ENCODE results near the gene UGCG.

Gene UGCG

GRCh38 chr9:111970827-111971226 lies 74.2 kb downstream of the UGCG start:
- no peaks in the 10 kb centered on the region for H3K27me3 ChIP-seq (ENCODE audit: control insufficient read depth, insufficient read depth, low read length)
- H3K4me3 ChIP-seq (ENCODE audit: low read depth, low read length): no peak overlapping the region
- H3K36me3 ChIP-seq (ENCODE audit: control insufficient read depth, insufficient read depth, low read length): no peaks in the 10 kb centered on the region
- H3K9me3 ChIP-seq (ENCODE audit: control insufficient read depth, insufficient read depth, low read length): no peaks in the 10 kb centered on the region
- H3K9ac ChIP-seq (ENCODE audit: low read depth, low read length): no peak overlapping the region
- H3K4me1 ChIP-seq (ENCODE audit: control insufficient read depth, insufficient read depth, low read length): no peaks in the 10 kb centered on the region

GRCh38 chr9:111974092-111974681 lies 77.6 kb downstream of the UGCG start:
- Histone ChIP-seq H3K9ac (ENCODE audit: low read depth, low read length) (no peak overlapping the region), H3K4me3 (ENCODE audit: low read depth, low read length) (no peak overlapping the region), H3K27me3 (ENCODE audit: control insufficient read depth, insufficient read depth, low read length) (no peaks in the 10 kb centered on the region), H3K36me3 (ENCODE audit: control insufficient read depth, insufficient read depth, low read length) (no peaks in the 10 kb centered on the region), H3K4me1 (ENCODE audit: control insufficient read depth, insufficient read depth, low read length) (no peaks in the 10 kb centered on the region), H3K9me3 (ENCODE audit: control insufficient read depth, insufficient read depth, low read length) (no peaks in the 10 kb centered on the region)

GRCh38 chr9:111975709-111976108 lies 79.1 kb downstream of the UGCG start:
- H3K9me3 ChIP-seq (ENCODE audit: control insufficient read depth, insufficient read depth, low read length): no peaks in the 10 kb centered on the region
- no peaks in the 10 kb centered on the region for H3K36me3 ChIP-seq (ENCODE audit: control insufficient read depth, insufficient read depth, low read length)
- H3K4me1 ChIP-seq (ENCODE audit: control insufficient read depth, insufficient read depth, low read length): no peaks in the 10 kb centered on the region
- H3K27me3 ChIP-seq (ENCODE audit: control insufficient read depth, insufficient read depth, low read length): no peaks in the 10 kb centered on the region
- no peak overlapping the region for H3K9ac ChIP-seq (ENCODE audit: low read depth, low read length)
- no peak overlapping the region for H3K4me3 ChIP-seq (ENCODE audit: low read depth, low read length)

- no peak overlapping the region for H3K9ac ChIP-seq (ENCODE audit: low read depth, low read length)
- H3K9me3 ChIP-seq (ENCODE audit: control insufficient read depth, insufficient read depth, low read length): no peaks in the 10 kb centered on the region
- H3K4me3 ChIP-seq (ENCODE audit: low read depth, low read length): no peak overlapping the region
These were observed 82.0 kb downstream of the UGCG start for GRCh38 chr9:111978616-111979015.

DNA sequence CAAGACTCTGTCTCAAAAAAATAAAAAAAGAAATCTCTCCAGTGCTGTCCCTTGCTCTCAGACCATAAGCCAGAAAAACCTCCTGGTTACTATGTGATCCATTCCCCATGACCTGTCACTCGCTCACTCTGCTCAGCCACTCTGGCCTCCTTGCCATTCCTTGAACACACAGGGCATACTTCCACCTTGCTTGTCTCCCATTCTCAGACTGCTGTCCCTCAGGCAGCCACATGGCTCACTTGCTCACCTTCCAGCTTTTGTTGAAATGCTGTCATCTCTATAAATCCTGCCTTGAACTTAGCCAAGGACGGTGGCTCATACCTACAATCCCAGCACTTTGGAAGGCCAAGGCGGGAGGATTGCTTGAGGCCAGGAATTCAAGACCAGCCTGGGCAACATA lies 82.9 kb downstream of the UGCG start:
- no peak overlapping the region for H3K4me3 ChIP-seq (ENCODE audit: low read depth, low read length)
- no peaks in the 10 kb centered on the region for H3K27me3 ChIP-seq (ENCODE audit: control insufficient read depth, insufficient read depth, low read length)
- H3K4me1 ChIP-seq (ENCODE audit: control insufficient read depth, insufficient read depth, low read length): no peaks in the 10 kb centered on the region
- H3K9ac ChIP-seq (ENCODE audit: low read depth, low read length): no peak overlapping the region
- no peaks in the 10 kb centered on the region for H3K9me3 ChIP-seq (ENCODE audit: control insufficient read depth, insufficient read depth, low read length)
- no peaks in the 10 kb centered on the region for H3K36me3 ChIP-seq (ENCODE audit: control insufficient read depth, insufficient read depth, low read length)

More at GRCh38 chr9:111978616-111979015, 82.0 kb downstream of the UGCG start:
- H3K4me1 ChIP-seq (ENCODE audit: control insufficient read depth, insufficient read depth, low read length): no peaks in the 10 kb centered on the region
- H3K36me3 ChIP-seq (ENCODE audit: control insufficient read depth, insufficient read depth, low read length): no peaks in the 10 kb centered on the region
- no peaks in the 10 kb centered on the region for H3K27me3 ChIP-seq (ENCODE audit: control insufficient read depth, insufficient read depth, low read length)

DNA sequence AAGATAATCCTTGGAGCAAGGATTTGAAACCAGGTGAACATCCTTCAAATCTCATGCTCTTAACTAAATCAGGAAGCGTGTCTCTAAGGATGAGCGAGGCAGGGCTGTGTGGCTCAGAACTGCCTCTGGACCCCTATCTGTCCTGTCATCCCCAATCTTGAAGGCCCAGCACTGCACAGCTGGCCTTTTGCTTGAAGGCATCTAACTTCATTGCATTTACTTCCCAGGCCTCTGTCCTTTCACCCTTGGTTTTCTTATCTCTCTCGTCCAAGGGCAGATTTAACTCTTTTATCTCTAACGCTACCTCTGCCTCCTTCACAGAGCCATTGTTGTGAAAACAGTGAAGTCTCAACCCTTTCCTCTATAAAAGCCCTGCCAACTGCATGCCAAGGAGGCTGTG lies 83.8 kb downstream of the UGCG start:
- no peak overlapping the region for H3K4me3 ChIP-seq (ENCODE audit: low read depth, low read length)
- no peaks in the 10 kb centered on the region for H3K4me1 ChIP-seq (ENCODE audit: control insufficient read depth, insufficient read depth, low read length)
- no peak overlapping the region for H3K9ac ChIP-seq (ENCODE audit: low read depth, low read length)
- H3K27me3 ChIP-seq (ENCODE audit: control insufficient read depth, insufficient read depth, low read length): no peaks in the 10 kb centered on the region
- no peaks in the 10 kb centered on the region for H3K9me3 ChIP-seq (ENCODE audit: control insufficient read depth, insufficient read depth, low read length)
- no peaks in the 10 kb centered on the region for H3K36me3 ChIP-seq (ENCODE audit: control insufficient read depth, insufficient read depth, low read length)

DNA sequence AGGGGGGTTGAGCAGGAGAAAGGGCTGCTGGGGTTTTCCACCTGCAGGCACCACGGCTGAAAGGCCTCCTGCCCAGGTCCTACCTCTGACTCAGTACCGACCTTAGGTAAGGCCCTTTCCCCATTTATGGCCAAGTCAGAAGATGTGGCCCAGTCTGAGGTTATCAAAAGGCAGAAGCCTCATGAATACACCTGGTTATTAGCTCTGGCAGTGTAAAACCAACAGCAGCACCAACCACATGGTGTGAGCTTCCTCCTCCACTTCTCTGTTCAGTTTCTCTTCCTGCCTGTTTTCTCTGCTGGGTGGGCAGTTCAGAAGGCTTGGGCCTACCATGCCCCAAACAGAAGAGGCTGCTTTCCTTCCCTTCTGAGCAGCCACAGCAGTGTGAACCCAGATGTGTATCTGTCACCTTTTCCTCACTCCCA lies 86.9 kb downstream of the UGCG start:
- H3K9ac ChIP-seq (ENCODE audit: low read depth, low read length): no peak overlapping the region
- no peaks in the 10 kb centered on the region for H3K27me3 ChIP-seq (ENCODE audit: control insufficient read depth, insufficient read depth, low read length)
- H3K36me3 ChIP-seq (ENCODE audit: control insufficient read depth, insufficient read depth, low read length): no peaks in the 10 kb centered on the region
- no peaks in the 10 kb centered on the region for H3K9me3 ChIP-seq (ENCODE audit: control insufficient read depth, insufficient read depth, low read length)
- no peak overlapping the region for H3K4me3 ChIP-seq (ENCODE audit: low read depth, low read length)
- H3K4me1 ChIP-seq (ENCODE audit: control insufficient read depth, insufficient read depth, low read length): no peaks in the 10 kb centered on the region

DNA sequence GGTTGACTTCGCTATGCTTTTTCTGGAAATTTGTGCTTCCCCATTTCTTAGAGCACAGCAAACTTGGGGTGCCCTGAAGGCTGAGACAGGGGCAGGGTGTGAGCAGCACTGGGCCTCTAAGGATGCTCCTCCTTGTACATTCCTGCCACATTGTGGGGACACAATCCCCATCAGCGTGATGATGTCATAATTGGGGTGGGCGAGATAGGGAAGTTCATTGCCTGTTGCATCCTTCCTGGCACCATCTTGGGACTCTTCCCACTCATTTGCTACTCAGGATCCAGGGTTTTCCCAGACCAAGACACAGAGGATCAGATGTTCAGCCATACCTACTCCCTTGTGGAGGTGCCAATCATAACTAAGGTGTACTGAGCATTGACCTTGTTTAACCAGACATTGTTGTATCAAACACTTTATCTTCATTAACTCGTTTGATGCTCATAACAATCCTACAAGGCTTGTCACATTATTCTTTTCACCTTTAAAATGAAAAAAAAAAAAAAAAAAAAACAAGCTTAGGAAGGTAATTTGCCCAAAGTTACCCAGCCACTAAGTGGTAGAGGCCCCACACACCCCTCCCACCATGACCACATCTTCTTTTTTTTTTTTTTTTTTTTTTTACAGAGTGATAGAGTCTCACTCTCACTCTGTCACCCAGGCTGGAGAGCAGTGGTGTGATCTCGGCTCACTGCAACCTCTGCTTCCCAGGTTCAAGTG lies 87.6 kb downstream of the UGCG start:
- Histone ChIP-seq H3K9me3 (ENCODE audit: control insufficient read depth, insufficient read depth, low read length) (no peaks in the 10 kb centered on the region), H3K36me3 (ENCODE audit: control insufficient read depth, insufficient read depth, low read length) (no peaks in the 10 kb centered on the region), H3K4me1 (ENCODE audit: control insufficient read depth, insufficient read depth, low read length) (no peaks in the 10 kb centered on the region), H3K9ac (ENCODE audit: low read depth, low read length) (no peak overlapping the region), H3K4me3 (ENCODE audit: low read depth, low read length) (no peak overlapping the region), H3K27me3 (ENCODE audit: control insufficient read depth, insufficient read depth, low read length) (no peaks in the 10 kb centered on the region)

Measured in iPS-15b (cell line).